Mesendoderm (in vitro differentiated cells): ENCODE data around the gene RXRA.

Experiments
- DNase-seq: peaks from one replicate; pipeline ENCODE4 v3.0.0; 2013
- H2AK5ac ChIP-seq: 2 replicates; pipeline ENCODE4 v1.6.1; 2013; ENCODE audit warnings: low read length, inconsistent platforms
- H2BK120ac ChIP-seq: 2 replicates; pipeline ENCODE4 v1.6.1; 2013; ENCODE audit warnings: low read depth, mild to moderate bottlenecking, low read length, moderate library complexity, mixed read lengths
- H2BK15ac ChIP-seq: replicated peaks from 2 replicates; pipeline ENCODE4 v1.6.1; 2013; ENCODE audit warnings: low read depth, mild to moderate bottlenecking, moderate library complexity
- H2BK5ac ChIP-seq: 2 replicates; pipeline ENCODE4 v1.6.1; 2013; ENCODE audit warnings: low read length, inconsistent platforms
- H3K18ac ChIP-seq: 2 replicates; pipeline ENCODE4 v1.6.1; 2013; ENCODE audit warnings: mild to moderate bottlenecking, low read length, mixed read lengths
- H3K23ac ChIP-seq: one replicate; pipeline ENCODE4 v1.6.1; 2013; ENCODE audit warnings: low read length
- H3K27ac ChIP-seq: 2 replicates; pipeline ENCODE4 v1.5.1; 2013; ENCODE audit warnings: low read depth, mild to moderate bottlenecking, inconsistent platforms, low read length, moderate library complexity
- H3K27me3 ChIP-seq: 2 replicates; pipeline ENCODE4 v1.6.1; 2013; ENCODE audit warnings: low read length, control low read depth, mild to moderate bottlenecking, inconsistent platforms; ENCODE audit not compliant: insufficient read depth, poor library complexity
- H3K36me3 ChIP-seq: 2 replicates; pipeline ENCODE4 v1.6.1; 2013; ENCODE audit warnings: low read length, inconsistent platforms; ENCODE audit not compliant: control insufficient read depth, insufficient read depth
- H3K4ac ChIP-seq: one replicate; pipeline ENCODE4 v1.6.1; 2013; ENCODE audit warnings: low read depth, mild to moderate bottlenecking, low read length, moderate library complexity
- H3K4me1 ChIP-seq: 2 replicates; pipeline ENCODE4 v1.6.1; 2013; ENCODE audit warnings: low read depth, low read length, inconsistent platforms; ENCODE audit not compliant: control insufficient read depth
- H3K4me2 ChIP-seq: 2 replicates; pipeline ENCODE4 v1.6.1; 2013; ENCODE audit warnings: low read length
- H3K4me3 ChIP-seq: 2 replicates; pipeline ENCODE4 v1.5.1; 2013; ENCODE audit warnings: mild to moderate bottlenecking, low read length
- H3K56ac ChIP-seq: one replicate; pipeline ENCODE4 v1.6.1; 2013; ENCODE audit warnings: low read length
- H3K79me1 ChIP-seq: 2 replicates; pipeline ENCODE4 v1.6.1; 2013; ENCODE audit warnings: low read length, inconsistent platforms
- H3K79me2 ChIP-seq: 2 replicates; pipeline ENCODE4 v1.6.1; 2013; ENCODE audit warnings: mild to moderate bottlenecking, low read length; ENCODE audit not compliant: control insufficient read depth, insufficient read depth
- H3K9ac ChIP-seq: 2 replicates; pipeline ENCODE4 v1.6.1; 2013; ENCODE audit warnings: low read length, inconsistent platforms
- H4K5ac ChIP-seq: one replicate; pipeline ENCODE4 v1.6.1; 2013; ENCODE audit warnings: low read length
- H4K8ac ChIP-seq: one replicate; pipeline ENCODE4 v1.6.1; 2013; ENCODE audit warnings: low read depth, mild to moderate bottlenecking, control low read depth, low read length, moderate library complexity
- WGBS: extraction: QIAGEN DNeasy Blood & Tissue Kit; methylation state at CpG from one replicate; pipeline ENCODE4 v1.1.7; 2013; ENCODE audit warnings: low lambda C conversion rate, missing lambda C conversion rate; ENCODE audit not compliant: insufficient coverage; ENCODE audit errors: extremely low coverage; 5-methylcytosine and 5-hydroxymethylcytosine counted together

The RXRA gene

GRCh38 chr9:134330590-134330989 is 4.3 kb downstream of the RXRA start:
- no peak overlapping the region for H4K5ac ChIP-seq
- no CpG with 5 or more reads among the region's 3 CpGs for WGBS
- H2AK5ac ChIP-seq, result no peak overlapping the region
- no peak overlapping the region for H3K4me3 ChIP-seq
- H3K79me1 ChIP-seq, result peaks cover 27% of the 10 kb centered on the region
- H2BK15ac ChIP-seq, result no peak overlapping the region
- H3K36me3 ChIP-seq, result no peaks in the 10 kb centered on the region
- no peak overlapping the region for H3K27ac ChIP-seq
- H3K23ac ChIP-seq, result no peak overlapping the region
- H3K9ac ChIP-seq, result no peak overlapping the region
- H3K4ac ChIP-seq, result no peak overlapping the region
- H3K4me1 ChIP-seq, result no peaks in the 10 kb centered on the region
- H4K8ac ChIP-seq, result no peak overlapping the region
- no peak overlapping the region for H3K4me2 ChIP-seq
- no peak overlapping the region for H3K56ac ChIP-seq
- no peaks in the 10 kb centered on the region for H3K27me3 ChIP-seq
- peaks cover 70% of the 10 kb centered on the region for H3K79me2 ChIP-seq
- no peak overlapping the region for H2BK5ac ChIP-seq
- DNase-seq, result no peak
- H3K18ac ChIP-seq, result no peak overlapping the region
- H2BK120ac ChIP-seq, result no peak overlapping the region

DNA sequence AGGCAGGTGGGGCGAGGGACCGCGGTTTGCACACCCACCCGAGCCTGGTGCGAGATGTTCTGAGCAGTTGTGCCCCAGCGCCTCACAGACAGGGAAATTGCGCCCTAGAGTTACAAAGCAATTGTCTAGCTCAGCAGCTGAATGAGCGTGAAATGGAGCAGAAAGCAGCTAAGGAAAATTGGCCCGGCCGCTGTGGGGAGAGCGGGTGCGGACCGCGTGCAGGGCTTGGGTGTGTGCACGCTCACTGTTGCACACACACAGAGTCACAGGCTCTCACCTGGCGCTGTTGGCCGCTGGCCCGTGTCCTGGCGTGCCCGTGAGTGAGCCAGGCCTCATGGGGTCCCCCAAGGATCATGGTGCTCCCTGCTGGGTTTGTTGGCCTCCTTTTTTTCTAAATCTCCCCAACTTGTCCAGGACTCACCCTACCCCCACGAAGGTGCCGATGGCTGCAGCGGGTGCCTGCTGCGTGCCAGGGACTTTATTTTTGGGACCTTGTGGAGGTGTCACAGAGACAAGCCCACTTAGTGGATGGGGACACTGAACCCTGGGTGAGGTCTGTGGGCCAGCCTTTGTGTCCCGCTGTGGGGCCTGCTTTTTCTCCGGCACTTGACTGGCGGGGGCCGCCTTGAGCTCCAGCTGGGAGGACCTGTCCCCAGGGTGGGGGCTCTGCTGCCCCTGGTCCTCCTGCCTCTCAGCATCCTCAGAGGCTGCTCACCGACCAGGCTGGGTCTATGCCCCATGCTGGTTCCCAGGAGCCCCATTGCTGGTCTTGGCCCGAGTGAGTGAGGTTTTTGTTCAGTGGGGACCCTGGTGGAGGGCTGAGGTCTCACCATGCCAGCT is 5.2 kb downstream of the RXRA start:
- Histone ChIP-seq H3K4ac (no peak overlapping the region), H3K56ac (no peak overlapping the region), H3K23ac (no peak overlapping the region), H2BK120ac (no peak overlapping the region), H3K4me3 (no peak overlapping the region), H2AK5ac (no peak overlapping the region), H4K8ac (no peak overlapping the region), H3K79me1 (peaks cover 31% of the 10 kb centered on the region), H3K27ac (no peak overlapping the region), H4K5ac (no peak overlapping the region), H3K79me2 (peaks cover 72% of the 10 kb centered on the region), H3K9ac (no peak overlapping the region), H3K4me1 (no peaks in the 10 kb centered on the region), H2BK5ac (no peak overlapping the region), H3K27me3 (no peaks in the 10 kb centered on the region), H3K4me2 (no peak overlapping the region), H2BK15ac (no peak overlapping the region), H3K18ac (no peak overlapping the region), H3K36me3 (no peaks in the 10 kb centered on the region)
- WGBS, result no CpG with 5 or more reads among the region's 30 CpGs
- no peak for DNase-seq

- Histone ChIP-seq H3K9ac (no peak overlapping the region), H2BK120ac (no peak overlapping the region), H3K36me3 (no peaks in the 10 kb centered on the region), H2AK5ac (no peak overlapping the region), H4K5ac (no peak overlapping the region), H3K4me2 (no peak overlapping the region), H3K27me3 (no peaks in the 10 kb centered on the region), H3K27ac (no peak overlapping the region), H3K79me2 (peaks cover 73% of the 10 kb centered on the region), H2BK15ac (no peak overlapping the region), H3K4ac (no peak overlapping the region), H3K56ac (no peak overlapping the region), H2BK5ac (no peak overlapping the region), H3K4me1 (no peaks in the 10 kb centered on the region), H3K18ac (no peak overlapping the region), H3K79me1 (peaks cover 36% of the 10 kb centered on the region), H3K23ac (peak overlapping the region; percentile 57), H4K8ac (no peak overlapping the region), H3K4me3 (no peak overlapping the region)
- no CpG with 5 or more reads among the region's 13 CpGs for WGBS
- DNase-seq, result no peak
Observed at GRCh38 chr9:134332266-134332665, 6.0 kb downstream of the RXRA start.

GRCh38 chr9:134332841-134333233 is 6.6 kb downstream of the RXRA start:
- H3K9ac ChIP-seq, result no peak overlapping the region
- no peaks in the 10 kb centered on the region for H3K36me3 ChIP-seq
- H2BK15ac ChIP-seq, result no peak overlapping the region
- H2BK5ac ChIP-seq, result no peak overlapping the region
- peak overlapping the region; percentile 57 for H3K23ac ChIP-seq
- peaks cover 36% of the 10 kb centered on the region for H3K79me1 ChIP-seq
- H3K4ac ChIP-seq, result no peak overlapping the region
- peaks cover 71% of the 10 kb centered on the region for H3K79me2 ChIP-seq
- no peak overlapping the region for H3K4me2 ChIP-seq
- no peak overlapping the region for H4K8ac ChIP-seq
- no CpG with 5 or more reads among the region's 8 CpGs for WGBS
- no peak overlapping the region for H3K27ac ChIP-seq
- no peak for DNase-seq
- H3K4me3 ChIP-seq, result no peak overlapping the region
- H3K18ac ChIP-seq, result no peak overlapping the region
- no peak overlapping the region for H4K5ac ChIP-seq
- no peak overlapping the region for H3K56ac ChIP-seq
- no peak overlapping the region for H2BK120ac ChIP-seq
- H3K27me3 ChIP-seq, result no peaks in the 10 kb centered on the region
- no peaks in the 10 kb centered on the region for H3K4me1 ChIP-seq
- no peak overlapping the region for H2AK5ac ChIP-seq

DNA sequence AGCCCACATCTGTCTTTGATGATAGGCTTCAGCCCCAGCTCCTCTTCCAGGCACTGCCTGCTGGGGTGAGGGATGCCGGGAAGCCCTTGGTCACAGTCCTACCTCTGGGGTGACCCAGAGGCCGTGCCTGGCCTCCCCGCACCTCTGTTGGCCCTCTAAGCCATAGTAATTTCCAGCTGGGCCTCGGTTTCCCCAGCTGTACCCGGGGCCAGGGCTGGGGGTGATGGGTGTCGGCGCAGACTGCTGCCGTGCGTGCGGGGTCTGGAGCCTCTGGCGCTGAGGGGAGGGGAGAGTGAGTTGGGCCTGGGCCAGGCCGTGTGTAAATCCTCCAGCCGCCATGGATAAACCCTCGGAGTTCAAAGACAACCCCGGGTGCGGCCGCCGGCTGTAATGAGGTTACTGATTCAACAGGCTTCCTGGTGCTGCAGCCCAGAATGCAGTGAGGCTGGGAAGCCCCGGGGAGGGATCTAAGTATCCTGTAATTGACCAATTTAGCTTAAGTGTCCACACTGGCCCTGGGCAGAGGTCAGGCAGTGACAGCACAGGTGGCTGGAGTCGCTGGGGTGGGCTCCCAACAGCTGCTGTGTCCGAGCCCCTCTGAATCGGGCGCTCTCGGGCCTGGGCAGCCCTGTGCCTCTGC is 7.1 kb downstream of the RXRA start:
- Histone ChIP-seq H2BK15ac (no peak overlapping the region), H3K79me2 (peaks cover 65% of the 10 kb centered on the region), H3K79me1 (peaks cover 36% of the 10 kb centered on the region), H2BK5ac (no peak overlapping the region), H3K4me2 (no peak overlapping the region), H3K27me3 (no peaks in the 10 kb centered on the region), H4K8ac (no peak overlapping the region), H3K18ac (no peak overlapping the region), H3K4me1 (no peaks in the 10 kb centered on the region), H3K9ac (no peak overlapping the region), H3K4ac (no peak overlapping the region), H3K36me3 (no peaks in the 10 kb centered on the region), H3K27ac (no peak overlapping the region), H3K23ac (no peak overlapping the region), H3K56ac (no peak overlapping the region), H4K5ac (no peak overlapping the region), H2BK120ac (no peak overlapping the region), H3K4me3 (no peak overlapping the region), H2AK5ac (no peak overlapping the region)
- no CpG with 5 or more reads among the region's 24 CpGs for WGBS
- DNase-seq, result no peak
